ENCODE data around the gene RNF144B. TPM values are rescaled to one million over a fixed set of nuclear protein-coding genes. Genes with fewer than 3 reads are reported as not detected.
"Not testable (repeated sequence)": the region's sequence is repeated elsewhere in the genome, so short reads cannot be mapped to it uniquely, and the experiment has no call there.

RNF144B gene
- total RNA-seq, 1 donor from 2014 or later, result 2.9 TPM

- FAIRE-seq, result not testable (repeated sequence)
Observed at GRCh38 chr6:18404965-18405364, 17.8 kb downstream of the RNF144B start.

GRCh38 chr6:18405477-18406293, 18.5 kb downstream of the RNF144B start:
- FAIRE-seq (no peak), DNase-seq (ENCODE audit: low spot score in 2 of 2) (no peak)

More at GRCh38 chr6:18404965-18405364, 17.8 kb downstream of the RNF144B start:
- not testable (repeated sequence) for DNase-seq (ENCODE audit: low spot score in 2 of 2)

GRCh38 chr6:18406955-18407749, 20.0 kb downstream of the RNF144B start:
- FAIRE-seq (no peak), DNase-seq (ENCODE audit: low spot score in 2 of 2) (no peak)

GRCh38 chr6:18409602-18410001, 22.5 kb downstream of the RNF144B start:
- FAIRE-seq, result not testable (repeated sequence)

GRCh38 chr6:18410412-18410811, 23.3 kb downstream of the RNF144B start:
- FAIRE-seq (no peak), DNase-seq (ENCODE audit: low spot score in 2 of 2) (no peak)

More at GRCh38 chr6:18409602-18410001, 22.5 kb downstream of the RNF144B start:
- DNase-seq (ENCODE audit: low spot score in 2 of 2), result not testable (repeated sequence)

- FAIRE-seq (no peak), DNase-seq (ENCODE audit: low spot score in 2 of 2) (no peak)
Observed at GRCh38 chr6:18412068-18412467, 24.9 kb downstream of the RNF144B start.

GRCh38 chr6:18412644-18413043, 25.5 kb downstream of the RNF144B start:
- DNase-seq (ENCODE audit: low spot score in 2 of 2) (no peak), FAIRE-seq (no peak)

GRCh38 chr6:18413381-18413780, 26.2 kb downstream of the RNF144B start:
- no peak for FAIRE-seq

GRCh38 chr6:18414116-18414515, 27.0 kb downstream of the RNF144B start:
- DNase-seq (ENCODE audit: low spot score in 2 of 2) (no peak), FAIRE-seq (no peak)

More at GRCh38 chr6:18413381-18413780, 26.2 kb downstream of the RNF144B start:
- no peak for DNase-seq (ENCODE audit: low spot score in 2 of 2)

- no peak for FAIRE-seq
- no peak for DNase-seq (ENCODE audit: low spot score in 2 of 2)
Observed at GRCh38 chr6:18415207-18415606, 28.1 kb downstream of the RNF144B start.

- no peak for FAIRE-seq
- DNase-seq (ENCODE audit: low spot score in 2 of 2), result no peak
Observed at GRCh38 chr6:18415671-18416340, 28.7 kb downstream of the RNF144B start.

GRCh38 chr6:18416341-18416679, 29.2 kb downstream of the RNF144B start:
- no peak for DNase-seq (ENCODE audit: low spot score in 2 of 2)
- FAIRE-seq, result no peak

GRCh38 chr6:18420328-18420727, 33.2 kb downstream of the RNF144B start:
- FAIRE-seq, result no peak

GRCh38 chr6:18422136-18422535, 35.0 kb downstream of the RNF144B start:
- no peak for FAIRE-seq
- DNase-seq (ENCODE audit: low spot score in 2 of 2), result no peak

More at GRCh38 chr6:18420328-18420727, 33.2 kb downstream of the RNF144B start:
- no peak for DNase-seq (ENCODE audit: low spot score in 2 of 2)

- DNase-seq (ENCODE audit: low spot score in 2 of 2) (no peak), FAIRE-seq (no peak)
Observed at GRCh38 chr6:18423426-18423825, 36.3 kb downstream of the RNF144B start.

- DNase-seq (ENCODE audit: low spot score in 2 of 2) (no peak), FAIRE-seq (no peak)
Observed at GRCh38 chr6:18424201-18424600, 37.1 kb downstream of the RNF144B start.

- FAIRE-seq (no peak), DNase-seq (ENCODE audit: low spot score in 2 of 2) (no peak)
Observed at GRCh38 chr6:18425218-18425617, 38.1 kb downstream of the RNF144B start.

GRCh38 chr6:18427296-18427695, 40.1 kb downstream of the RNF144B start:
- FAIRE-seq (no peak), DNase-seq (ENCODE audit: low spot score in 2 of 2) (no peak)

- FAIRE-seq, result no peak
Observed at GRCh38 chr6:18429655-18430297, 42.6 kb downstream of the RNF144B start.

GRCh38 chr6:18431581-18431980, 44.4 kb downstream of the RNF144B start:
- FAIRE-seq, result no peak
- no peak for DNase-seq (ENCODE audit: low spot score in 2 of 2)

More at GRCh38 chr6:18429655-18430297, 42.6 kb downstream of the RNF144B start:
- no peak for DNase-seq (ENCODE audit: low spot score in 2 of 2)
